HepG2 (cell line): ENCODE data around the gene HIGD1A. TPM values are rescaled to one million over a fixed set of nuclear protein-coding genes. Genes with fewer than 3 reads are reported as not detected.

Experiments
- FOSL2 ChIP-seq: sonication (generic); formaldehyde crosslinking; IDR thresholded peaks from 2 replicates; pipeline ENCODE4 v1.4.0; 2020; ENCODE audit warnings: missing genetic modification reagents
- FOXP4 ChIP-seq: sonication (generic); formaldehyde crosslinking; IDR thresholded peaks from 2 replicates; pipeline ENCODE4 v1.4.0; 2020; ENCODE audit warnings: missing genetic modification reagents
- HDAC2 ChIP-seq: sonication (generic); formaldehyde crosslinking; IDR thresholded peaks from 2 replicates; pipeline ENCODE4 v1.4.0; 2020; ENCODE audit warnings: missing genetic modification reagents
- HMG20A ChIP-seq: IDR thresholded peaks from 2 replicates; pipeline ENCODE4 v1.6.1; 2016; ENCODE audit warnings: borderline replicate concordance
- ISL2 ChIP-seq: sonication (generic); formaldehyde crosslinking; IDR thresholded peaks from 2 replicates; pipeline ENCODE4 v1.5.0; 2020; ENCODE audit warnings: missing genetic modification reagents
- LCORL ChIP-seq, 2 experiments: fragments of 450-650 bp in 1 of 2; sonication (generic) in 1 of 2; formaldehyde crosslinking in 1 of 2; IDR thresholded peaks; 2 replicates each; pipeline versions ENCODE4 v1.5.0 to v1.6.1; 2017 to 2020; ENCODE audit warnings: antibody characterized with exemption in 1 of 2, missing genetic modification reagents in 1 of 2
- MED1 ChIP-seq: sonication (generic); formaldehyde crosslinking; IDR thresholded peaks from 2 replicates; pipeline ENCODE4 v1.4.0; 2020; ENCODE audit warnings: missing genetic modification reagents
- MEIS1 ChIP-seq: sonication (generic); formaldehyde crosslinking; IDR thresholded peaks from 2 replicates; pipeline ENCODE4 v1.9.0; 2021; ENCODE audit warnings: mild to moderate bottlenecking, missing genetic modification reagents, moderate library complexity, borderline replicate concordance
- NR2F6 ChIP-seq, 2 experiments: IDR thresholded peaks; 2 replicates each; pipeline ENCODE4 v1.6.1; 2016; ENCODE audit warnings: antibody characterized with exemption in 1 of 2, mild to moderate bottlenecking in 1 of 2
- REST ChIP-seq, 2 experiments: IDR thresholded peaks; 2 replicates each; pipeline ENCODE4 v1.6.1; 2011 to 2012; ENCODE audit warnings: low read length in 2 of 2, borderline replicate concordance in 1 of 2, low read depth in 1 of 2, mild to moderate bottlenecking in 1 of 2, moderate library complexity in 1 of 2
- SIX1 ChIP-seq: sonication (generic); formaldehyde crosslinking; IDR thresholded peaks from 2 replicates; pipeline ENCODE4 v1.4.0; 2020; ENCODE audit warnings: missing genetic modification reagents, borderline replicate concordance
- SOX13 ChIP-seq, 3 experiments: fragments of 450-650 bp in 1 of 3; sonication (generic) in 1 of 3; formaldehyde crosslinking in 1 of 3; IDR thresholded peaks in 2 of 3; conservative IDR thresholded peaks in 1 of 3; 2 replicates each; pipeline versions ENCODE4 v1.5.0 to v1.6.1; 2016 to 2020; ENCODE audit warnings: antibody characterized with exemption in 1 of 3, mild to moderate bottlenecking in 1 of 3, missing compliant biosample characterization in 1 of 3, missing genetic modification reagents in 1 of 3, moderate library complexity in 1 of 3
- TEAD3 ChIP-seq: optimal IDR thresholded peaks from 2 replicates; pipeline ENCODE3; 2016; ENCODE audit warnings: borderline replicate concordance
- XRCC5 ChIP-seq: fragments of 200-400 bp; formaldehyde crosslinking; optimal IDR thresholded peaks from 2 replicates; pipeline ENCODE3; 2017; ENCODE audit warnings: mild to moderate bottlenecking, low read length
- ZNF10 ChIP-seq: sonication (generic); formaldehyde crosslinking; IDR thresholded peaks from 2 replicates; pipeline ENCODE4 v1.4.0; 2020; ENCODE audit warnings: mild to moderate bottlenecking, low read depth, missing genetic modification reagents, borderline replicate concordance
- ZNF224 ChIP-seq: sonication (generic); formaldehyde crosslinking; IDR thresholded peaks from 2 replicates; pipeline ENCODE4 v1.5.0; 2020; ENCODE audit warnings: mild to moderate bottlenecking, missing genetic modification reagents
- ZNF232 ChIP-seq: sonication (generic); formaldehyde crosslinking; IDR thresholded peaks from 2 replicates; pipeline ENCODE4 v1.4.0; 2020; ENCODE audit warnings: missing genetic modification reagents, borderline replicate concordance
- ZNF251 ChIP-seq: sonication (generic); formaldehyde crosslinking; IDR thresholded peaks from 2 replicates; pipeline ENCODE4 v1.9.0; 2021; ENCODE audit warnings: mild to moderate bottlenecking, missing genetic modification reagents
- ZNF282 ChIP-seq: fragments of 450-650 bp; IDR thresholded peaks from 2 replicates; pipeline ENCODE4 v1.6.1; 2018; ENCODE audit not compliant: partially characterized antibody
- ZNF292 ChIP-seq: sonication (generic); formaldehyde crosslinking; IDR thresholded peaks from 2 replicates; pipeline ENCODE4 v1.8.1; 2022; ENCODE audit warnings: mild to moderate bottlenecking, low read depth, missing genetic modification reagents, borderline replicate concordance
- polyA plus RNA-seq, 8 experiments: library from polyadenylated mRNA; depleted of rRNA in 3 of 8; stranded (reverse) in 7 of 8; unstranded in 1 of 8; fragments of >200 nt; fragmentation: Illumina TruSeq in 4 of 8; extraction: Trizol in 4 of 8; gene quantifications; 2 replicates each; pipeline versions ENCODE4 v1.2.1 to v1.2.3, GENCODE V29; 2011 to 2016; ENCODE audit warnings: low read depth in 4 of 8, missing spikeins in 1 of 8, mixed read lengths in 1 of 8; ENCODE audit not compliant: insufficient read depth in 1 of 8
- total RNA-seq, 5 experiments: library from RNA; depleted of rRNA; stranded (reverse); fragments of >200 nt; fragmentation: Illumina TruSeq; extraction: Trizol; gene quantifications; 2 replicates each; pipeline ENCODE4 v1.2.3, GENCODE V29; 2016; ENCODE audit warnings: low read depth in 1 of 5
- TF ChIP-seq, protein P1 (sequence below): sonication (generic); formaldehyde crosslinking; IDR thresholded peaks from 2 replicates; pipeline ENCODE4 v1.4.0; 2020; ENCODE audit warnings: missing genetic modification reagents

Gene HIGD1A
- total and polyA plus RNA-seq, 2 of the 13 experiments (the other 11 are each of a cell fraction or from before 2014, with no cell fraction given), result 222 to 253 TPM

GRCh38 chr3:42819351-42819965, 15.2 kb upstream of the HIGD1A start (continued):
- no peak for TF ChIP-seq ZNF232
- no peak for TF ChIP-seq SIX1 (CRISPR knock-in tag)
- TF ChIP-seq ISL2 (CRISPR knock-in tag), result peak; percentile 66; the same call in 1 of the 2 replicates
- TF ChIP-seq, protein P1, sequence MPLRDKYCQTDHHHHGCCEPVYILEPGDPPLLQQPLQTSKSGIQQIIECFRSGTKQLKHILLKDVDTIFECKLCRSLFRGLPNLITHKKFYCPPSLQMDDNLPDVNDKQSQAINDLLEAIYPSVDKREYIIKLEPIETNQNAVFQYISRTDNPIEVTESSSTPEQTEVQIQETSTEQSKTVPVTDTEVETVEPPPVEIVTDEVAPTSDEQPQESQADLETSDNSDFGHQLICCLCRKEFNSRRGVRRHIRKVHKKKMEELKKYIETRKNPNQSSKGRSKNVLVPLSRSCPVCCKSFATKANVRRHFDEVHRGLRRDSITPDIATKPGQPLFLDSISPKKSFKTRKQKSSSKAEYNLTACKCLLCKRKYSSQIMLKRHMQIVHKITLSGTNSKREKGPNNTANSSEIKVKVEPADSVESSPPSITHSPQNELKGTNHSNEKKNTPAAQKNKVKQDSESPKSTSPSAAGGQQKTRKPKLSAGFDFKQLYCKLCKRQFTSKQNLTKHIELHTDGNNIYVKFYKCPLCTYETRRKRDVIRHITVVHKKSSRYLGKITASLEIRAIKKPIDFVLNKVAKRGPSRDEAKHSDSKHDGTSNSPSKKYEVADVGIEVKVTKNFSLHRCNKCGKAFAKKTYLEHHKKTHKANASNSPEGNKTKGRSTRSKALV (CRISPR knock-in tag), result no peak
- TF ChIP-seq MED1 (CRISPR knock-in tag), result peak; percentile 32; the same call in 1 of the 2 replicates
- TF ChIP-seq SOX13 (IDR thresholded peaks at IDR 0.05), result no peak
- peak in 1 of 2 experiments; percentile 41; a peak in 1 of 4 replicates for TF ChIP-seq SOX13 (CRISPR knock-in tag; conservative IDR thresholded peaks at IDR 0.05 in 1 of 2, IDR thresholded peaks at IDR 0.05 in 1 of 2)
- TF ChIP-seq ZNF282, result no peak
- TF ChIP-seq NR2F6 (IDR thresholded peaks at IDR 0.05), result 0 out of 2 replicates have a peak, but pooled peaks have one; percentile 9
- no peak for TF ChIP-seq NR2F6 (CRISPR knock-in tag; IDR thresholded peaks at IDR 0.05)
- TF ChIP-seq HMG20A (CRISPR knock-in tag), result peak; percentile 15; the same call in 1 of the 2 replicates
- TF ChIP-seq FOXP4, result no peak
- no peak for TF ChIP-seq MEIS1 (CRISPR knock-in tag)
- peak; percentile 40 for TF ChIP-seq XRCC5
- no peak for TF ChIP-seq REST (IDR thresholded peaks at IDR 0.05; ENCODE audit: borderline replicate concordance in 1 of 2, low read depth in 1 of 2, low read length in 2 of 2)
- peak; percentile 67; the same call in 1 of the 2 replicates for TF ChIP-seq ZNF292
- no peak for TF ChIP-seq ZNF251 (CRISPR knock-in tag)
- peak; percentile 50; the same call in 1 of the 2 replicates for TF ChIP-seq HDAC2 (CRISPR knock-in tag)
- TF ChIP-seq FOSL2 (CRISPR knock-in tag), result 0 out of 2 replicates have a peak, but pooled peaks have one; percentile 17
- TF ChIP-seq LCORL (IDR thresholded peaks at IDR 0.05), result no peak
- no peak for TF ChIP-seq LCORL (CRISPR knock-in tag; IDR thresholded peaks at IDR 0.05)
- peak; percentile 41 for TF ChIP-seq TEAD3 (CRISPR knock-in tag)
- 0 out of 2 replicates have a peak, but pooled peaks have one; percentile 48 for TF ChIP-seq ZNF224 (CRISPR knock-in tag)
- TF ChIP-seq ZNF10 (CRISPR knock-in tag), result no peak
